ENCODE data around the gene PROZ.

The PROZ gene

GRCh38 chr13:113218586-113218985 is 60.1 kb downstream of the PROZ start:
- no peak for TF ChIP-seq CTCF (IDR thresholded peaks at IDR 0.05; ENCODE audit: low read depth, low read length)
- TF ChIP-seq EZH2phosphoT487 (IDR thresholded peaks at IDR 0.05; ENCODE audit: low read depth), result no peak
- peaks cover 10% of the 10 kb centered on the region for H3K4me1 ChIP-seq (ENCODE audit: low read length)
- H2AFZ ChIP-seq (ENCODE audit: low read depth, low read length), result no peak overlapping the region
- H3K4me2 ChIP-seq (ENCODE audit: low read length), result no peak overlapping the region
- H3K9me3 ChIP-seq (ENCODE audit: insufficient read depth, low read length), result no peaks in the 10 kb centered on the region
- peaks cover 40% of the 10 kb centered on the region for H3K36me3 ChIP-seq (replicated peaks; ENCODE audit: low read depth, low read length)
- no peak overlapping the region for H3K27ac ChIP-seq (ENCODE audit: low read length)
- H3K9ac ChIP-seq (ENCODE audit: low read length), result no peak overlapping the region
- H3K4me3 ChIP-seq (ENCODE audit: low read length), result no peak overlapping the region
- no peaks in the 10 kb centered on the region for H3K27me3 ChIP-seq (ENCODE audit: low read depth, low read length)
- peaks cover 99% of the 10 kb centered on the region for H3K79me2 ChIP-seq (ENCODE audit: low read length)
- H4K20me1 ChIP-seq (ENCODE audit: insufficient read depth, low read length), result peaks cover 71% of the 10 kb centered on the region

GRCh38 chr13:113219256-113219940 is 61.0 kb downstream of the PROZ start:
- no peak overlapping the region for H3K9ac ChIP-seq (ENCODE audit: low read length)
- H3K27ac ChIP-seq (ENCODE audit: low read length), result no peak overlapping the region
- no peak overlapping the region for H3K4me2 ChIP-seq (ENCODE audit: low read length)
- H3K36me3 ChIP-seq (replicated peaks; ENCODE audit: low read depth, low read length), result peaks cover 45% of the 10 kb centered on the region
- no peak overlapping the region for H3K4me3 ChIP-seq (ENCODE audit: low read length)
- peaks cover 97% of the 10 kb centered on the region for H3K79me2 ChIP-seq (ENCODE audit: low read length)
- peaks cover 10% of the 10 kb centered on the region for H3K4me1 ChIP-seq (ENCODE audit: low read length)
- no peaks in the 10 kb centered on the region for H3K9me3 ChIP-seq (ENCODE audit: insufficient read depth, low read length)
- peaks cover 64% of the 10 kb centered on the region for H4K20me1 ChIP-seq (ENCODE audit: insufficient read depth, low read length)
- no peak for TF ChIP-seq EZH2phosphoT487 (IDR thresholded peaks at IDR 0.05; ENCODE audit: low read depth)
- no peak for TF ChIP-seq CTCF (IDR thresholded peaks at IDR 0.05; ENCODE audit: low read depth, low read length)
- no peaks in the 10 kb centered on the region for H3K27me3 ChIP-seq (ENCODE audit: low read depth, low read length)
- no peak overlapping the region for H2AFZ ChIP-seq (ENCODE audit: low read depth, low read length)

- H3K36me3 ChIP-seq (replicated peaks; ENCODE audit: low read depth, low read length), result peaks cover 53% of the 10 kb centered on the region
- no peak overlapping the region for H2AFZ ChIP-seq (ENCODE audit: low read depth, low read length)
- H3K9ac ChIP-seq (ENCODE audit: low read length), result no peak overlapping the region
- H3K79me2 ChIP-seq (ENCODE audit: low read length), result peaks cover 97% of the 10 kb centered on the region
- no peaks in the 10 kb centered on the region for H3K9me3 ChIP-seq (ENCODE audit: insufficient read depth, low read length)
- H3K4me3 ChIP-seq (ENCODE audit: low read length), result no peak overlapping the region
- H3K4me2 ChIP-seq (ENCODE audit: low read length), result no peak overlapping the region
- H3K4me1 ChIP-seq (ENCODE audit: low read length), result peaks cover 10% of the 10 kb centered on the region
- no peaks in the 10 kb centered on the region for H3K27me3 ChIP-seq (ENCODE audit: low read depth, low read length)
- H4K20me1 ChIP-seq (ENCODE audit: insufficient read depth, low read length), result peaks cover 57% of the 10 kb centered on the region
- no peak overlapping the region for H3K27ac ChIP-seq (ENCODE audit: low read length)
- TF ChIP-seq CTCF (IDR thresholded peaks at IDR 0.05; ENCODE audit: low read depth, low read length), result no peak
Measured at GRCh38 chr13:113220141-113220598, 61.7 kb downstream of the PROZ start.

- Histone ChIP-seq H3K79me2 (ENCODE audit: low read length) (peaks cover 96% of the 10 kb centered on the region), H3K9ac (ENCODE audit: low read length) (no peak overlapping the region), H3K4me2 (ENCODE audit: low read length) (no peak overlapping the region), H3K27ac (ENCODE audit: low read length) (no peak overlapping the region), H3K9me3 (ENCODE audit: insufficient read depth, low read length) (no peaks in the 10 kb centered on the region), H3K4me1 (ENCODE audit: low read length) (peaks cover 10% of the 10 kb centered on the region), H3K27me3 (ENCODE audit: low read depth, low read length) (no peaks in the 10 kb centered on the region), H4K20me1 (ENCODE audit: insufficient read depth, low read length) (peaks cover 50% of the 10 kb centered on the region), H2AFZ (ENCODE audit: low read depth, low read length) (no peak overlapping the region), H3K36me3 (replicated peaks; ENCODE audit: low read depth, low read length) (peaks cover 60% of the 10 kb centered on the region), H3K4me3 (ENCODE audit: low read length) (no peak overlapping the region)
- no peak for TF ChIP-seq EZH2phosphoT487 (IDR thresholded peaks at IDR 0.05; ENCODE audit: low read depth)
- peak; percentile 21; the same call in 1 of the 2 replicates for TF ChIP-seq CTCF (IDR thresholded peaks at IDR 0.05; ENCODE audit: low read depth, low read length)
Measured at GRCh38 chr13:113220877-113221276, 62.4 kb downstream of the PROZ start.
